Activated T-cell treated with anti-CD3 and anti-CD28 coated beads, Interleukin-2, amount 50 U/mL, for 1 hour (primary cell): ENCODE results near the gene C2CD3.
"Not testable (repeated sequence)": the region's sequence is repeated elsewhere in the genome, so short reads cannot be mapped to it uniquely, and the experiment has no call there.

ENCODE experiments used
- DNase-seq: peaks from one replicate; pipeline ENCODE4 v3.0.0-alpha.2; 2020

The C2CD3 gene

DNA sequence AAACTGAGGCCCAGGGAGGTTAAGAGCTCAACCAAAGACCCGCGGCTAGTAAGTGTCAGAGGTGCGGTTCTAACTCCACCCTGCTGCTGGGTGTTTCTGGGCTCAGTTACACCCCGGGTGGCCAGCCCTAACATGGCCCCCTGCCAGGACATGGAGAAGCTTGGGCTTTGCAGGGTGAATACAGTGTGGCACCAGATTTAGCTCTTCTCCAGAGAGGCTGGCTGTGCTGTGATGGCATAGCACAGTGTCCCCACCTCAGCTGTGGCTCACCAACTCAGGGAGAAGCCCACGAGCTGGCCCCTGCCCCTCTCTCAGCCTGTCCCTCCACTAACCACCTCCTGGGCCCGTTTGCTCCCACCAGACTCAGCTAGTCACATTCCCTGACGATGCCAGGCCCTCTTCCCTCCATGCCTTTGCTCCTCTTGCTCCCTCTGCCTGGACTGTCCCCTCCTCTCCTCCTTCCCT is 168.9 kb downstream of the C2CD3 start:
- no peak for DNase-seq

DNA sequence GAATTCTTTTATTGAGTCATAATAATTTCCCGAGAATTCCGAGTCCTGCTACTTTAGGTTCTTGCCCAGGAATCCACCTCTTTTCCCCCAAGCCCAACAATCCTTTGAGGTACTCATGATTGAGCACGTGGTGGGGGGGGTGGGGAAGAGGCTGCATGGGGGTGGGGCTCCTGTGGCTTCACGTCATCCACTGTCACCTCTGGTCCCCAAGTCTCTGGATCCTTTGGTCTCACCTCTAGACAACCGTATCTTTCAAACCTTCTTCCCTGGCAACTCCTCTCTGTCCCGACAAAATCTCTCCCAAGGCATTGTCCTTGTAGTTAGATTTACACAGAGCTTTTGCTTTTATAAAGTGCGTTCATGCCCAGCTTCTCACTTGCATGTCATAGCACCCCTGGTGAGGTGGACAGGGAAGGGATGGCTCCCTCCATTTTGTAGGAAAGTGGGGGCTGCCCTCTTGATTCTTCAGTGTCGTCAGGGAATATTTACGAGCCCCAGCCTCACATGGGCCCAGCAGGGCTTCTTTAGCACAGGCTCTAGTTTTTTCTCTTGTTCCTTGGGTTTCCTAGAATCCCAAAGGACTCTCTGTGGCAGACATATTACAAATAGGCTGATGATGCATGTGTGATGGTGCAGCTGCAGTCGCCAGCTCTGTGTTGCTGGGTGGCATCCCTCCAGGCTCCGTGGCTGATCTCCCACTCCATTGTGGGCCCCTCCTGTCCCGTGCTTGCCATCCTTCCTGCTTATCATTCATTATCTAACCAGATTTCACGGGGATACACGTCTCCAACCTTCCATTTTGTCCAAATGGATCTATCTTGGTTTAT is 170.3 kb downstream of the C2CD3 start:
- DNase-seq = no peak

DNA sequence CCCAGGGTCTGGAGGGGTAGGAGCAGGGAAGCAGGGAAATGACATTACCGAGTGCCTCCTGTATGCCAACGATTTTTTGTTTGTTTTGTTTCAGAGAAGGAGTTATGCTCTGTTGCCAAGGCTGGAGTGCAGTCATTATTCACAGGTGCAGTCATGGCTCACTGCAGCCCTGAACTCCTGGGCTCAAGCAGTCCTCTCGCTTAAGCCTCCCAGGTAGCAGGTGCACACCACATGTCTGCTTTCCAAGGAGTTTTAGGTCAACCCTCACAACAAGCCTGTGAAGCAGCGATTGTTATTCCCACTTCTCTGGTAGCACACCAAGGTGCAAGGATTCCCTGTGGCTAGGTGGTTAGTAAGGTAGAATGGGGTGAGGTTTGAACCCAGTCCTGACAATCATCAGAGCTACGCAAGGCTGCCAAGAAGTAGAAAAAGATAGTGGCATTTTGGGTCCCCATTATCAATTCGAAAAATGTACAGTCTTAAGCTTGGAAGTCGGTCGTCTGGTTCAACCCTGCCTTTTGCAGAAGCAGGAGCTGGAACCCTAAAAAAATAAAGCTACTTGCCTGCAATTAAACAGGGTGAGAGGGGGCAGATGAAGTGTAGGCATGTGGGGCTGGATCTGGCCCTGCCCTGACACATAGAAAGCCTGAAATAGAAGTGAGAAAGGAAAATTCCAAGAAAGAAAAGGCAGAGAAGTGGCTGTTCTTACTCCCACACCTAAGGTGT is 171.1 kb downstream of the C2CD3 start:
- no peak for DNase-seq

DNA sequence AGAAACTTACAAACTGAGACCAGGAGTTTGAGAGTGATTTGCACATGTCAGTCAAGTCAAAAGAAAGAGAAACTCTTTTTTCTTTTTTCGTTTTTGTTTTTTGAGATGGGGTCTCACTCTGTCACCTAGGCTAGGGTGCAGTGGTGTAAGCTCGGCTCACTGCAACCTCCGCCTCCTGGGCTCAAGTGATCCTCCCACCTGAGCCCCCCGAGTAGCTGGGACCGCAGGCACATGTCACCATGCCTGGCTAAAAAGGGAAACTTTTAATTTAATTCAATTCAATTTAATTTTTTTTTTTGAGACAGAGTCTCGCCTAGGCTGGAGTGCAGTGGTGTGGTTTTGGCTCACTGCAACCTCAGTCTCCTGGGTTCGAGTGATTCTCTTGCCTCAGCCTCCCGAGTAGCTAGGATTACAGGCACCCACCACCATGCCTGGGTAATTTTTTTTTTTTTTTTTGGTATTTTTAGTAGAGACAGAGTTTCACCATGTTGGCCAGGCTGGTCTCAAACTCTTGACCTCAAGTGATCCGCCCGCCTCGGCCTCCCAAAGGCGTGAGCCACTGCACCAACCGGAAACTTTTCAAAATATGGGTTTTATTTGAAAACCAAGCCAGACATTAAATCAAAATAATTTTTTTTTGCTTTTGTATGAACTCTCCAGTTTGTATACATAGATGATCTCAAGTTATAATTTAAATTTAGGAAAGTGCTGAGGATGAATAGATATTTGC is 171.8 kb downstream of the C2CD3 start:
- DNase-seq = no peak

DNA sequence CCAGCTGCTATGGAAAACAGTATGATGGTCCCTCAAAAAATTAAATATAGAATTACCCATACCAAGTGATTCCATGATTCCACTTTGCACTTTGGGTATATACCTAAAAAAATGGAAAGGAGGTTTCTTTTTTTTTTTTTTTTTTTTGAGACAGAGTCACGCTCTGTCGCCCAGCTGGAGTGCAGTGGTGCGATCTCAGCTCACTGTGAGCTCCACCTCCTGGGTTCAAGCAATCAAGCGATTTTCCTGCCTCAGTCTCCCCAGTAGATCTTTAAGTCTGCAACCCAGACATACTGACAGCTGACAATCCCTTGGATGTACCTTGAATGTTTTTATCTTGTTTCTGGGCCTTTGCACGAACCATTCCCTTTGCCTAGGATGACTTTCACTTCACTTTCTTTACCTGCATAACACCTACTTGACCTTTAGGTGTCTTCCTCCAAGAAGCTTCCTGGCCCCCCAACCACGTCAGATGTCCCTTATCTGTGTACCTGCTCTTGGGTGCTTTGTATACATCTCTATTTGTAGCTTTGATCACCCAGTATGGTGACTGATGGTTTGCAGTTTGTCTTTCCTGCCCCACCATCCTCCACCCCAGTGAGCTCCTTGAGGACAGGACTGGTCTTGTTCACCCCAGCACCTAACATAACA is 173.6 kb downstream of the C2CD3 start:
- no peak for DNase-seq

DNA sequence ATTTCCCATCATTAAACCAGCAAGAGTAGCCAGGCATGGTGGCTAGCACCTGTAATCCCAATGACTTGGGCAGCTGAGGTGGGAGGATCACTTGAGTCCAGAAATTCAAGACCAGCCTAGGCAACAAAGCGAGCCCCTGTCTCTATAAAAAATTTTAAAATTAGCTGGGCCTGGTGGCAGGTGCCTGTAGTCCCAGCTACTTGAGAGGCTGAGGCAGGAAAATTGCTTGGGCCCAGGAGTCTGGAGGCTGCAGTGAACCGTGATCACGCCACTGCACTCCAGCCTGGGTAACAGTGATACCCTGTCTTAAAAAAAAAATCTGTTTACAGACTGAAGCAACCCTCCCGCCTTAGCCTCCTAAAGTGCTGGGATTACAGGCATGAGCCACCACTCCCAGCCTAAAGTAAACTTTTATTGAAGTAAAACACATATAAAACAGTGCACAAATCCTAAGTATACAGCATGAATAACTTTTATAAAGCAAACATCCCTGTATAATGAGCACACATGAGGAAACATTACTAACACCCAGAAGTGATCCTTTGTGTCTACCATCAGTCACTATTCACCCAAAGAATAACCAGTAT is 174.5 kb downstream of the C2CD3 start:
- DNase-seq = no peak

DNA sequence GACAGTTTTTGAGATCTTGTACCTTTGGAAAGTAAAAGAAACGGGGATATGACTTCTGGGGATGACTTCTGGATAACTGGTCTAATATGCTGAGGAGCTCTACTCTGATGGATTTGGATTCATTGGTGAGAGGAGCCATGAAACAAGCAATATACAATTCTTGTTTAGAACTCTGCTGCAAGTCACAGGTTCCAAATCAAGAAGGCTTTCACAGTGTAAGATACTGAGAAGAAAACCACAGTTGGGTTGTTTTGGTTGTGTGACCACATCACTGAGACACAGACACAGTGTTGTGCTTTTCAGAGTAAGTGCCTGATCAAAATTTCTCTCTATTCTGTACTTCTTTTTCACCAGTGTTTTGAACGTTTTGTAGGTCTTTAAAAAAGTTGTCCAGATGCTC is 175.1 kb downstream of the C2CD3 start:
- no peak for DNase-seq

DNA sequence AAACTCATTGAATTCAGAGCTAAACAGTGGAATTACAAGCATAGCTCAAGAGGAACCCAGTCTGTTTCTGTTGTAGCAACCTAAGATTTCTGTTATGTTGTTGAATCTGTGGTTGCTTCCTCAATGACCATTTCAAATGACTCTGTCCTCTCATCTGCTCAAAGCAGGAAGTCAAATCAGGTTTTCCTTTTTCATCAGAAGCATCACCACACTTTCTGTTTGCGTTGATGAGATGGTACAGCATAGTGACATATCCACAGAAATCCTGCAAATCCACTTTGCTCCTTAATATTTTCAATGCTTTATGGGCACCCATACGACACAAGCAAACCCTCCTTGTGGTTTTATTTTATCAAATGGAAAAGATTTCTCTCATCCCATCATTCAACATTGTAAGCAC is 175.6 kb downstream of the C2CD3 start:
- no peak for DNase-seq

DNA sequence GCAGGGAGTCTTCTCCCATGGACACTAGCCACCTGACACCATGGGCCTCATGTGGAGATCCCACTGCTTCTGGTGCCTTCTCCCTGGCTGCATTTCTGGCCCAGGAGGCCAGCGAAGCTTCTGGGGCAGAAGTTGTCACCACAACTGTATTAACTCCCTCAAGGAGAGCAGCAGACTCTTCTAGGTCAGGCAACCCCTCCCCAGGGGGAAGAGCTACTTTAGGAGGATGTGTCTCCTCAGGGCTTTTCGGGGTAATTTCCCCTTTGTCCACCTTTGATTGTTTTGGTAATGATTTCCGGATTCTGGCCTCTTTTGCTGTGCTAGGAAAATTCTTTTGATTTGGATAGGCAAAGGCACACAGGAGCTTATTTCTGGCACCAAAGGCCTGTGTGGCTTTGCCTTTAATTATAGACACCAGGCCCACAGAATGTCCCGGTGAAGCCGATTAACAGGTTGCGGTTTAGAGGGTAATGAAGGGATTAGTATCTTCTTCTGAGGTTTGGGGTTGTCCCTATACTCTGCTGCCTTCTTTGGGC is 179.3 kb downstream of the C2CD3 start:
- no peak for DNase-seq

DNA sequence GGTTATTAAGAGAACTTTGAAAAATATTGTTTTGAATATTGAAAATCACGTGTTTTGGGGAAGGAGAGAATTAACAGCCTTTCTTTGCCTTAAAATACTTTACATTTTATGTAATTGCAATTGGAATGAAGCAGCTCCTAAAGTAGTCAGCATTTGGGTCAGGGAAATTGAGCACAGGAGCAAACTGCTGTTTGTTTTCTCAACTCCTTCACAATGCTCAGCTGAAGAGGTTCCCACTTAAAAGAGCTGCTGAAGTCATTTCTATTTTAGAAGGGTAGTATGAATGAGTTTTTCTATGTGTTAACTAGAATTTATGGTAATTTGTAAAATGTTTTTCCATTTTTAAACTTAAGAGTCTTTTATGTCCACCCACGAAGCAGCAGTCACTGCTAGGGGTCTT is 180.1 kb downstream of the C2CD3 start:
- DNase-seq = no peak

DNA sequence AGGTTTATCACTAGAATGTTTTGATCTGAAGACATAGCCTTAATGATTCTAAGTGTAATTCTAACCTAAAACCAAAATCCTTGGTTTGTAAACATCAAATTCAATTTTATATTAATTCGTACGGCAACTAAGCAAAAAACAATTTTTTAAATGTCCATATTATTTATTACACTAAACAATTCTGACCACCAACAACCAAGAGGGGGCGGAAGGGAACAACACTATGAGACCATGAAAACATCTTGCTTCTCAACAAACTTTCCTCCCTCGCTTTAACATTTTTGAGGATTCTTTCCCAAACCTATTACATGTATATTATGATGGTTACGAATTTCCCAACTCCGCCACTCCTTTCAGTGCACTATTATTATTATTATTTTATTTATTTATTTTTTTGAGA is 181.6 kb downstream of the C2CD3 start:
- no peak for DNase-seq

DNA sequence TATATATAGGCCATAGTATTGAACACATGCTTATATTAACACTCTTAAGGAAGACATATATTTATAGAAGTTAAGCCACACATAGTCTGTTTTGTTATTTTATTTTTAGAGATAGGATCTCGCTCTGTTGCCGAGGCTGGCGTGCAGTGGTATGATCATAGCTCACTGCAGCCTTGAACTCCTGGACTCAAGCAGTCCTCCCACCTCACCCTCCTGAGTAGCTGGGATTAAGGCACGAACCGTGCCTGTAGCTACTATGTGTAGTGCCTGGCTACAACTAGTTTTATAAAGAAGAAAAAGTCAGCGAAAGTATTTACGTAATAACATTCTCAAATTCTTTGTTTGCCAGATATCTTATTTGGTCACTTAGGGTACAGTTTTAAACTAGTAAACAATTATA is 182.6 kb downstream of the C2CD3 start:
- no peak for DNase-seq

DNA sequence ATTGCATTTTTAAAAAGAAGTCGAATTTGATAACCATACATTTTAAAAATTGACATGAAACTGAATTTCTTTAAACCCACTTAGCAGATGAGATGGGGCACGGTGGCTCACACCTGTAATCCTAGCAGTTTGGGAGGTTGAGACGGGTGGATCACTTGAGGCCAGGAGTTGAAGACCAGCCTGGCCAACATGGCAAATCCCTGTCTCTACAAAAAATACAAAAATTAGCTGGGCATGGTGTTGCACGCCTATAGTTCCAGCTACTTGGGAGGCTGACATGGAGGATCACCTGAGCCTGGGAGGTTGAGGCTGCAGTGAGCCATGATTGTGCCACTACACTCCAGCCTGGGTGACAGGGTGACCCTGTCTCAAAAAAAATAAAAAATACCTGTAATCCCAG is 185.1 kb downstream of the C2CD3 start:
- DNase-seq = not testable (repeated sequence)

DNA sequence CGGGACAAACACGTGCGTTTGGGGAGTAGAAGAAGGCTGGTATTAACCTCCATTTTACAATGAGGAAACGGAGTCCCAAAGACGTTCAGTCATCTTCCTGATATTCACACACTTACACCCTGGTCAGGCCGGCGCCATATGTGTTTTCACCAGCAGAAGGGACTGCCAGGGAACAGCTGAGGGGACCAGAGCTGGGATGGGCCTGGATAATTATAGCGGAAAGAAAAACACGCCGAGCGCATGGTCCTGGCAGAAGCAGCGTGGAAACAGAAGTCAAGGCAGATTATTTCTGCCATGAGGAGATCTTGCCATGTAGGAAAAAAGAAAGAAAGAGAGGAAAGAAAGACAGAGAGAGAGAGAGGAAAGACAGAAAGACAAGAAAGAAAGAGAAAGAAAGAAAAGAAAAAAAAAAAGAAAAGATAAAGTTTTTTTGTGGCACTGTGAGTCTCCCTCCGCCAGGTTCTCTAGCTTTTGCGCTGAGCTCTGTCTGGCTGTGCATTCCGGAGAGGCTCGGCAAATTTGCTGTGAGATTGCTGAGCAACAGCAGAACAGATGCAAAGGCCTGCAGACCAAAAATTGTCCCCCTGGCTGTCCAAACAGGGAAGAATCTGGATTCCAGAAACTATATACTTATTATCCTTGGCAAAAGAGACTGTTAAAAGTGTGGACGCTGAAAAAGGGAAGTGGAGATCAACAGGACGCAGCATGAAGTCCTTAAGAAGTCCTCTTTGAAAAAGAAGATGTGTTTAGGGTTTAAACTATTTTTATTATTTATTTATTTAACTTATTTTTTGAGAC is 186.9 kb downstream of the C2CD3 start:
- no peak for DNase-seq

DNA sequence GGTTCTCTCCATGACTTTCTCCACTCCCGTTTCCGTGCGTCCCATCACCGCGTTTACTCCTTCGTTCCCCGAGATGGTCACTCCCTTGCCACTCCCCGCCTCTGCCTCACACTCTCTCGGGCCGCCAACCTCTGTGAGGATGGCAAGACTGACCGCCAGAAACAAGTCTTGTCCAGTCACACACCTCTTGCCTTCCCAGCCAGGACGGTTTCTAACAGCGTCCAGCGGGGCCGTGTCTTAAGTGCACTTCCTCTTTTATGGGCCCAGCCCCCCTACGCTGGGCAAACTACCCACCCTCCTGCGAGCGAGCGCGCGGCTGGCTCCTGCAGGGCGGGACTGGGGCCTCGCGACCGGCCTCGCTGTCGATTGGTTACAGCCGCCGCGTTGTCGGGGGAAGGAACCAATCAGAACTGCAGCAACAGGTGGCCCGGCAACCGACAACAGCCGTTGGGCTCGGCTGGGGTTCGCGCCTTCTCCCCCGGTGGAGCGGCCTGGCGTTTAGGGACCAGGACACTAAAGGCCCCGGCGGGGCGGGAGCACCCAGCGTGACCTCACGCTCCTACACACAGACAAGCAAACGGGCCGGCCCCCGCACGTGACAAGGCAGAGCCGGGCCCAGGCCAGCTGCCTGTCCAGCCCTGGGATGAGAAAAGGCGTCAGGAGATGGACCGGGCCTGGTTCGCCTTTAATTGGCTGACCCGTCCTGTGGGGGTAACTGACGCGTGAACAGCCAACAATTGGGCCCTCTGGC is 187.6 kb downstream of the C2CD3 start:
- DNase-seq = peak; percentile 89

DNA sequence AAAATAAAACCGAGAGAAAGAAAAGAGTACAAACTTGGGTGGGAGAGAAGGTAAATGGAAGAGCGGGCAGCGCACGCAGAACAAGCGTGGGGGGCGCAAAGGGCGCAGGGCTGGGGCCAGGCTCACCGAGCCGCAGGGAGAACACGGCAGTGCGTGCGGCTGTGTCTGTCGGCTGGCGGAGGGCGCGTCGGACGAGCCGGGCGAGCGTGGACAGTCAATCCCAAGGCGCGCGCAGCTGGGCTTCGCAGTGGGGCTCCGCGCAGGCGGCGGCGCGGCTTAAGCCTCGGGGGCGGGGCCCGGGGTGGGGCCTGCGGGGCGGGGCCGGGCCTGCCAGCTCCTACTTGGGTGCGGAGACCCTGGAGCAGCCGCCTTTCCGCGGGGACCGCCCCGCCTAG is 188.2 kb downstream of the C2CD3 start, which contains the start of gene UCP2:
Gene UCP2 (minus strand): TSS at position 249 of the 395 bp plus-strand sequence. CDS start 4,465 bp downstream, outside the sequence.
- peak; percentile 89 for DNase-seq

DNA sequence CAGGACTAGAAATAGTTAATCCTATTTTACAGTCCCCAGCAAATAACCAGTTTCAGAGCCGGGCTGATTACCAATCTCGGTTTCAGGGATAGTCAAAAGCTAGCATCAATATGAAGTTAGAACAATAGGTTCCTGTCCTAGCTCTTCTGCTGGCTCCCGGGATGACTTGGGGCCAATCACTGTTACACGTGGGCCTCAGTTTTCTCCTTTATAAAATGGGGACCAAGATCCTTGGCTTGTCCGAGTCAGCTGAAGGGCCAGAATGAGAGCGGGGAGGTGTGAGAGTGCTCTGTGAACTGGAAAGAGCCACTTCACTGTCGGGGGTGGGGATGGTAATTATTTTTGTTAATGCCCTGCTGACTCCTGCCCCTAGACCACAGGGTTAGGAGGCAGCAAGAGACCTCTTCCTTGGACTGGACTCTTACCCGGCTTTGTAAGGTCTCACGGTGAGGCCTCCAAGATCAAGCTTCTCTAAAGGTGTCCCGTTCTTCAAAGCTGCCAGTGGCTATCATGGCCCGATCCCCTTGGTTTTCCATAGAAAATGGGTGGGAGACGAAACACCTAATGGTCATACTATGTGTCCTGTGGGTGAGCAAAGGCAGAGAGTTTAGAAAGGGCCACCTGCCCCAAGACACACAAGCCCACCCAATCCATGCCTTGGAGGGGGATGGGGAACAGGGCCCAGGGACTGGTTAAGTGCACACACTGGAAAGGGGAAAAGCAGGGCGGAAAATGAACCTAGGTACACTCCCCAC is 189.6 kb downstream of the C2CD3 start:
- no peak for DNase-seq

DNA sequence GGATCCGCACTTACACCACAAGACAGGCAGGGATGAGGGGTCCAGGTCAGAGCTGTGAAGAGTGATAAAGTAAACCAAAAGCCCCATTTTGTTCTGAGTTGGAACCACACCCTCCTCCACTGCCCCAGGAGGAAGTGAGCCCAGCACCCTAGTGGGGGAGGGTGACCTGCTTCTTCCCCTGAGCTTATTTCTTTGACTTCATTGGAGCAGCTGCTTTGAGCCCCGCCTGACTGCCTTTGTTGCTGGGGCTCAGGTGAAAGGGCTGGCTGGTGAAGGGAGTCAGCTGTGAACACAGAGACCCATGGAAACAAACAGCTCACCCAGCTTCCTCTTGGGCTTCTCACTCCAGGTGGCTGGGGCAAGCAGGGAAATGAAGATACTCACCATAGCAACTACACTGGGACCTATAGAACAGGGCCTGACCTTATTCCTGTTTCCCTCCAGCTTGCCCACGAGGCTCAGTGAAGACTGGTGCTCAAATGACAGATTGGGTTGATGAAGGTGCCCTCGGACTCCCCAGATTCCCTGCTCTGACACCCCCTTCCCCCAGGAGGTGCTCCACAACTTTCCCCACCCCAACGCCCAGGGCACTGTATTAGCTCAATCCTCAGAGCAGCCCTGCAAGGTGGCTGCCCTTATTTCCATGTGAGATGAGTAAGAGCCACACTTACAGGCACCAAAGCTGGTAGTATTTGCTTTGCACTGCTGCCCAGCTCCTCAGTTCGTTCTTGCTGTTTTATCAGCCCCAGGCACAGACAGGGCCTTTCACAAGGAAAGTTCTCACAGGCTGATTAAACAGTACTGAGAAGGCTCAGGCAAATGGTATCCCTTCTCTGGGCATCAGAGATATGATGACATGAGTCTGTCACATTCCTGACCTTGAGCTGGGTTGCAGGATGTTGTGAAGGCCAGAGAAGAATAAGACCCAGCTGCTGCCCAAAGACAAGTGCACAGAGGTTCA is 190.5 kb downstream of the C2CD3 start:
- DNase-seq = peak; percentile 78
